Measurements from ENCODE around the gene LTBR.
"Not testable (repeated sequence)": the region's sequence is repeated elsewhere in the genome, so short reads cannot be mapped to it uniquely, and the experiment has no call there.

Gene LTBR

DNA sequence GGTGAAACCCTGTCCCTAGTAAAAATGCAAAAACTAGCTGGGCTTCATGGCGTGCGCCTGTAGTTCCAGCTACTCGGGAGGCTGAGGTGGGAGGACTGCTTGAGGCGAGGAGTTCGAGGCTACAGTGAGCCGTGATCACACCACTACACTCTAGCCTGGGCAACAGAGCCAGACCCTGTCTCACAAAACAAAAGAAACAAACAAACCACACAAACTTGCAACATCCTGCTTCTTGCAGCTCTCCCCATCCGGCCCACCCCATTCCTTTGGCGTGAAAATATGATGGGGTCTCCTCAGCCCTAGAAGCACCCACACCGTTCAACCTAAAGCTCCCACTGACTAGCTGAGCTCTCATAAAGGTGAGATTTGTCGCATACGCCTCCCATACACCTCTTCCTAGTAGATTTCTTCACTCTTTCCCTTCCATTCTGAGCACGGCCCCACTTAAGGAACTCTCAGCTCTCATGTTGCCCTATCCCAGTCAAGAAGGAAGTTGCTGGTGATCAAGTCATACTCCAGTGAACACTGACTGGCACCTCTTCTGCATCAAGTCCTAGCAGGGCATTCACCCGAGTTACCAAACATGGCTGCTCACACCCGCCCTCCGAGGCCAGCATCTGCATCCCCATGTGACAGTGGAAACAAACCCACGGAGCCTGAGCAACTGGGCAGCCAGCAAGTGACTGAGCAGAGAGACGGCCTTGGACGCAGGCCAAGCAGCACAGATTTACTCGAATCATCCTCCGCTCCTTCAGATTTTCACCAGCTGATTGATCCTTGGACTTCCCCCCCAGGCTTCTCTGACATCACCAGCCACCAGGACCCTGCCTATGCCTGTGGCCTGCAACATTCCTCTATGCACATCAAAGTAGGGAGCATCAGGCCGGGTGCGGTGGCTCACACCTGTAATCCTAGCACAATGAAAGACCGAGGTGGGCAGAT lies 41.9 kb downstream of the LTBR start:
- TF ChIP-seq, protein P1, sequence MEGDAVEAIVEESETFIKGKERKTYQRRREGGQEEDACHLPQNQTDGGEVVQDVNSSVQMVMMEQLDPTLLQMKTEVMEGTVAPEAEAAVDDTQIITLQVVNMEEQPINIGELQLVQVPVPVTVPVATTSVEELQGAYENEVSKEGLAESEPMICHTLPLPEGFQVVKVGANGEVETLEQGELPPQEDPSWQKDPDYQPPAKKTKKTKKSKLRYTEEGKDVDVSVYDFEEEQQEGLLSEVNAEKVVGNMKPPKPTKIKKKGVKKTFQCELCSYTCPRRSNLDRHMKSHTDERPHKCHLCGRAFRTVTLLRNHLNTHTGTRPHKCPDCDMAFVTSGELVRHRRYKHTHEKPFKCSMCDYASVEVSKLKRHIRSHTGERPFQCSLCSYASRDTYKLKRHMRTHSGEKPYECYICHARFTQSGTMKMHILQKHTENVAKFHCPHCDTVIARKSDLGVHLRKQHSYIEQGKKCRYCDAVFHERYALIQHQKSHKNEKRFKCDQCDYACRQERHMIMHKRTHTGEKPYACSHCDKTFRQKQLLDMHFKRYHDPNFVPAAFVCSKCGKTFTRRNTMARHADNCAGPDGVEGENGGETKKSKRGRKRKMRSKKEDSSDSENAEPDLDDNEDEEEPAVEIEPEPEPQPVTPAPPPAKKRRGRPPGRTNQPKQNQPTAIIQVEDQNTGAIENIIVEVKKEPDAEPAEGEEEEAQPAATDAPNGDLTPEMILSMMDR (IDR thresholded peaks at IDR 0.05; ENCODE audit: insufficient read depth, missing control alignments): no peak
- FAIRE-seq (no peak), DNase-seq (ENCODE audit: insufficient read length, low spot score) (no peak)

GRCh38 chr12:6426882-6427671 lies 43.1 kb downstream of the LTBR start:
- DNase-seq (ENCODE audit: insufficient read length, low spot score) (no peak), FAIRE-seq (no peak)
- TF ChIP-seq, protein P1 (IDR thresholded peaks at IDR 0.05; ENCODE audit: insufficient read depth, missing control alignments): no peak

GRCh38 chr12:6427796-6428195 lies 43.8 kb downstream of the LTBR start:
- DNase-seq (ENCODE audit: insufficient read length, low spot score); FAIRE-seq: not testable (repeated sequence)

GRCh38 chr12:6428326-6428725 lies 44.4 kb downstream of the LTBR start:
- TF ChIP-seq, protein P1 (IDR thresholded peaks at IDR 0.05; ENCODE audit: insufficient read depth, missing control alignments): no peak
- FAIRE-seq: no peak
- no peak for DNase-seq (ENCODE audit: insufficient read length, low spot score)

DNA sequence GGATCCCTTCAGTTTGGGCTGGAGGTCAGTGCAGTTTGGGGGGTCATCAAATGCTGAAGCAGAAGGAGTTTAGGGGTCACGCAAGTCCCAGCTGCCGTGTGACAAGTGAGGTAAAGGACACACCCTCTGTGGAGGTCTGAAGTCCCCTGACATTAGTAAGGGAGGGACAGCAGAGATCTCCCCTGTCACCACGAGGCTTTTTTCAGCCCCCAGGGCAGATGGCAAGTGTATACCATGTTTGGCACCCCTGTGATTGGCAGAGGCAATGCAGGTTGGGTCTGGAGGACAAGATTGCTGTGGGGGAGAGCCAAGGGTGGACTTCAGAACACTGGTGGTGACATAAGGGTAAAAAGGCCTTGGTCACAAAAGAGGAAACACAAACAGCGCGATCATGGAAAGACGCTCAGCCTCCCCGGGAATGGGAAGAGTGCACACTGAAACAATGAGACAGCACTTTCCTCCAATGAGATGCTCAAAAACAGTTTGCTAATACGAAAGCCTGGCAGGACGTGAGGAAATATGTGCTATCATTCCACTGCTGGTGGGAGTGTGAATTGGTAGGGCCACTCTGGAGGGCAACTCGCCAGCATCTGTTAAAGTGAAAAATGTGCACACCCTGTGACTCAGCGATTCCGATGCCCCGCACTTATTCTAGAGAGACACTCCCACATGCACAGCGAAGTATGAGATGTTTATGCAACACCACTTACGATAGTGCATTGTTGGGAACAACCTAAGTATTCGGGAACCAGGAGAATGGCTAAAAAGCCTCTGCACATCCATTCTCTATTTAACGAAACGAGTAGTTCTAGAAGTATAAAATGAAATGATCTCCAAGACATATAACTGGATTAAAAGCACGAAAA lies 46.4 kb downstream of the LTBR start:
- no peak for FAIRE-seq
- TF ChIP-seq, protein P1 (IDR thresholded peaks at IDR 0.05; ENCODE audit: insufficient read depth, missing control alignments): no peak
- DNase-seq (ENCODE audit: insufficient read length, low spot score): no peak

DNA sequence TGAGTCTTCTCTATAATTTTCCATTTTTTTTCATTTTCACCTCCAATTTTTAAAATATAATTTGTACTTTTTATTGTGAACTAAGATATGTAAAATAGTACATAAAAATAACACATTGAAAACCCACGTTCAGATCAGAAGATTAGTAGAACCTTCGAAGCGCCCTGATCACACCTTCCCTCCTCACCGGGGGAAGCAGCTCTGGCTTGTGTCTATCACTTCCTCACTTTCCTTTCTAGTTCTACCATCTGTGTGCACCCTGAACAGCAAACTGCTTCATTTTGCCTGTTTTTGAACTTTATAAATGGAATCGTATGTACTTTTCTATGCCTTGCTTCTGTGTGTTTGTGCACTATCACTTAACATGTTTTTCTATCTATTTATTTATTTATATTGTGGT lies 49.0 kb downstream of the LTBR start:
- TF ChIP-seq, protein P1 (IDR thresholded peaks at IDR 0.05; ENCODE audit: insufficient read depth, missing control alignments): no peak
- no peak for DNase-seq (ENCODE audit: insufficient read length, low spot score)

More for the DNA sequence above, 49.0 kb downstream of the LTBR start:
- FAIRE-seq: no peak
